ENCODE data around the gene ZNF491.

DNA sequence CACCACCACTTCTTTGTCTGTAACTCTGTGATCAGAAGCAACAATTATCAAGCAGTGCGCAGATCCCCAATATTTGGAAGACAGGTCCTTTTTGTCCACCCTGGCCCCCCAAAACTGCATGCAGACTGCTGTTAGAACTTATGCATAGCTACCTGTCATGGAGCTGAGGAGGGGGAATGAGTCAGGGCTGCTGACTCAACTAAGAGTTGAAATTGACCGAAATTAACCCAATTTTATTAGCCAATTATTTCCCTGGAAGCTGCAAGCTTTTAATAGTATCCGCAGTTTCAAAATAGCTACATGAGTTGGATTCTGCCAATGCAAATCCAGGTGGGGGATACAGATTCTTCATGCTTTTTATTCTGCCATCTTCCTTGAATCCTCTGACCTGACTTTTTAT lies 14.0 kb upstream of the ZNF491 start:
- no peak for TF ChIP-seq POLR2AphosphoS5 (IDR thresholded peaks at IDR 0.05)
- TF ChIP-seq POLR2A (IDR thresholded peaks at IDR 0.05; ENCODE audit: low read depth) = no peak

Data from esophagus muscularis mucosa (tissue), 2 donors.